Fibroblast of peridontal ligament (primary cell): ENCODE measurements around the gene JAK1.
A peak's percentile ranks its signal among the peaks of the same experiment; 100 is the strongest.
"Not testable (repeated sequence)": the region's sequence is repeated elsewhere in the genome, so short reads cannot be mapped to it uniquely, and the experiment has no call there.

Source experiments
- DNase-seq: peaks from one replicate; pipeline ENCODE4 v3.0.0-alpha.2; 2010; ENCODE audit errors: extremely low read depth

The JAK1 gene

DNA sequence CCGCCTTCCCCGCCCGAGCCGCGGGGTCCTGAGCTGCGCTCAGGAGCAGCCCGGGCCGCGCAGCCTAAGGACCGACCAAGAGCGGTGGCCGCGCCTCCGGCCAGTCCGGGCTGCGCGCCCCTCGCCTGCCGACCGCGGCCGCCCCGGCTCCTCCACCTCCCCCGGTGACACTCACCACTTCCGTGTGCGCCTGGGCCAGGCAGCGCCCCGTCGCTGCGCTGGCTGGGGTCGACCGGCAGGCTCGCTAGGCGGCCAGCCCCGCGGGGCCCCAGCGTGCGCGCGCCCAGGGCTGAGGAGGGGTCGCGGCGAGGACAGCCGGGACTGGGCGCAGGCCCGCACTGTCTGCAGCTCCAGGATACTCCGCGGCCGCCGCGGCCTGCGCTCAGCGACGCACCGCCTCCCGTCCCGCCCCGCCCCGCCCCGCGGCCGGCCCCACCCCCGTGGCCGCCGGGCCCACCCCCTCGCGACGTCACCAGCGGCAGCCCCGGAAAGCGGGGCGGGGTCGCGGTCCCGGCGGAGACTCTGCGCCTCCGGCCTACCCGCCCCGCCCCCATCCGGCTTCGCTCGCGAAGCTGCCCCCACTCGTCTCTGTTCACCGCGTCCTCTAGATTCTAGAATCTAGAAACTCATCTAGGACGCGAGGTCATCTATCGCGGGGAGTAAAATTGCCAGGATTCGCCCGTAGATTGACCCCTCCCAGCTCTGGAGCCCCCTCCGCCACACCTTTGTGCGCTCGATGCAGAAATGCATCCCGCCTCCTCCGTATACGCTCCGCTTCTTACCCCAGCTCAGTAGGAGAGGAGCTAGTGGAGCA lies at the start of gene JAK1:
Gene JAK1, minus strand, starts transcription at position 392 of the 814 bp plus-strand sequence. CDS start 80,285 bp downstream, outside the sequence.
- DNase-seq, result peak; percentile 55

- DNase-seq, result no peak
Observed at GRCh38 chr1:65014321-65014720, 48.0 kb upstream of the JAK1 start.

DNA sequence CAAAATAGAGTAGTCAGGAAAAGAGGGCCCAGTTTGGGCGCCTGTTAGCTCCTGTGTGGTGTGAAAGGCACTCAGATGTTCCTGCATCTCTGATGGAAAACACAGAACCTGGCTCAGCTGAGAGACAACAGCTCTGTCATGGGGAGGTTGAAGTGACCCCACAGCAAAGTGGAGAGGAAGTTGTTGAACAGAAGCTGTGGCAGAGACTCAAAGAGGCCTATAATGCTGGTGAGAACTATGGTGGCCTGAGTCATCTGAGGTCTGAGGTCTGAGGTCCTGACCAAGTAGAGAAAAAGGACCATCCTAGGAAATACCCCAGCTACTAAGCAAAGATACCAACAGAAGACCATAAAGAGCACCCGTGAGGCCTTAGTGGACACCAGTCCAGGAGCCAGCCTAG lies 45.6 kb upstream of the JAK1 start:
- DNase-seq, result no peak

DNA sequence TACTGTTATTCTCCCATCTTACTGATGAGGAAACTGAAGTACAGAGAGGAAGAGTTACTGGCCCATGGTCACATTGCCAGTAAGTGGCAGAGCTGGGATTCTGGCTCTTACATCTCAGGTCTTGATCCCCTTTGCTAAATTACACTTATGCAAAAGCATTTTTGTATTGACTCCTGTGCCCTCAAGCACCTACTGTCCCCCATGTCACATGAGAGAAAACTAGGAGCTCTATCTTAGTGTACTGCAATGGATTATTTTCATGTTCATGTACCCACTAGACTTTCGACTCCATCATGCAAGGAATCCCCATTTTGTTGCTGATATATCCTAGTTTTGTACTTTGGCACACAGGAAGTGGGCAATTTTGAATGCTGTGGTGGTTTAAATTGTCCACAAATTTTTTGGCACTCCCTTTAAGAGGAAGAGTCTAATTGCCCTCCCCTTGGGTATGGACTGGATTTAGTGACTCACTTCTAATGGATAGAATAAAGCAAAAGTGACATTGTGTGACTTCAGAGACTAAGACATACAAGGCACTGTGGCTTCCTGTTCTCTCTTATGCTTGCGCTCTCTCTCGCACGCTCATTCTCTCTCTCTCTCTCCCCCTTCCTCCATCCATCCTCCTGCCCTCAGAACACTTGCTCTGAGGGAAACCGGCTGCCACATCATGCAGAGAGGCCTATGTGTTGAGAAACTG lies 43.5 kb upstream of the JAK1 start:
- DNase-seq, result no peak

GRCh38 chr1:65009176-65009575 lies 42.8 kb upstream of the JAK1 start:
- no peak for DNase-seq

- DNase-seq, result no peak
Observed at GRCh38 chr1:65006806-65007205, 40.5 kb upstream of the JAK1 start.

DNA sequence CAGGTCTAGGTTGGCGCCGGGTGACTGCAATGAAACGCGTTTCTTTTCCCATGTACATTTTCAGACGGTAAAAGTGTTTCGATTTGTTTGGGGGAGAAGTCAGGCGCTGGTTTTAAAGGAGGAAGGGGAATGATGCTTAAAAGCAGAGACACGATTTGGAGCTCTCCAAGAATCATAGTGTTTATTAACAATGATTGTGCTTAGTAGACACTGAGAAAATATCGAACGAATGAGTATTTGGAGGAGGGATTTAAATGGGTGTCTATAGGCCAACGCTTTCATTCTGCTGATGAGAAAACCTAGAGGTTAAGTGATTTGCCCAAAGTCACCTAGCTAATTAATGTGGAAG lies 36.9 kb upstream of the JAK1 start:
- DNase-seq, result no peak

- DNase-seq, result peak; percentile 76
Observed at GRCh38 chr1:65002508-65003315, 36.4 kb upstream of the JAK1 start.

- DNase-seq, result no peak
Observed at GRCh38 chr1:65002156-65002507, 35.8 kb upstream of the JAK1 start.

GRCh38 chr1:65001231-65001792 lies 35.0 kb upstream of the JAK1 start:
- DNase-seq, result no peak

- DNase-seq, result not testable (repeated sequence)
Observed at GRCh38 chr1:64998425-64998948, 32.1 kb upstream of the JAK1 start.

DNA sequence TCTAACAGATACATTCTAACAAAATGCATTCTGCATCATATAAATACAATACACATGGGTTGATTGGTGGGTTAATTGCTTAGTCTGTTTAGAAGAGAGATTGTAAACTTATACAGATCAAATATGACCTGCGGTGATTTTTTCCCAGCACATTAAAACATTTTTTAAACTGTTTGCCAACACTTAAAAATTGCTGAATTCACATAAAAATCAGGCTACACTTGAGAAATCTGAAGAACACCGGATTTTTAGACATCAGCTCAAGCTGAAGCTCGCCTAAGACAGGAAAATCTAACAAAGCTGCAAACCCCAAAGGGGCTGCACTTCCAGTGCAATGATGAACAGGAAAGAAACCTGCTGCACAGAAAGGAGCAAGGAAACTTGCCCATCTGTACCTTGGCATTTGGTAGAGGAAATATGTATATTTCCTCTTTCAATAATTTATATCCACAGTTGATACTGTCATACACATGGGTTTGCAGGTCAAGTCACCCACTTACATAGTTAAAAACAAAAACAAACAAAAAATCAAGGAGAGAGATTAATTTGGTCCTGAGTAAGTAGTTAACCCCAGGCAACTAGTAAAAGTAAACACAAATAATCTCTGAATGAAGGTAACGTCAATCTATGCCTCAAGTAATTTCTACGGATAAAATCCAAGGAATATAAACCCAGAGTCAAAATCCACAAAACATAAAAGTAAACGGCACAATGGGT lies 30.4 kb upstream of the JAK1 start:
- DNase-seq, result no peak

DNA sequence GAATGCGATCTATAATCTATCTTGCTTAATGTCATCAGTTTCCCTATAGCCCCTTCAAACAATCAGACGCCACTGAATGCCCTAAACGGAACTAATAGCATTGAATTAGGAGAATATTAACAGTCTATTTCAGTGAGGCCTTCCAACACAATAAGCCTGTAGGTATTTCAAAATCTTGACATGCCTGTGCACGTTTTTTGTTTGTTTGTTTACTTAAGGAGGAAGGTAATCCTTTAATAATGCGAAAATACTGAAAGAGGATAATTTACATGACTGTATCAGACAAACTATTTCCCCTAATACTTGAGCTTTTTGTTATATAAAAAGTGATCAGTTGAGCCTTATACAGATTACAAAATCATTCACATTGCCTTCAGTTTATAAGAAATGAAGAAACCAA lies 29.0 kb upstream of the JAK1 start:
- no peak for DNase-seq

DNA sequence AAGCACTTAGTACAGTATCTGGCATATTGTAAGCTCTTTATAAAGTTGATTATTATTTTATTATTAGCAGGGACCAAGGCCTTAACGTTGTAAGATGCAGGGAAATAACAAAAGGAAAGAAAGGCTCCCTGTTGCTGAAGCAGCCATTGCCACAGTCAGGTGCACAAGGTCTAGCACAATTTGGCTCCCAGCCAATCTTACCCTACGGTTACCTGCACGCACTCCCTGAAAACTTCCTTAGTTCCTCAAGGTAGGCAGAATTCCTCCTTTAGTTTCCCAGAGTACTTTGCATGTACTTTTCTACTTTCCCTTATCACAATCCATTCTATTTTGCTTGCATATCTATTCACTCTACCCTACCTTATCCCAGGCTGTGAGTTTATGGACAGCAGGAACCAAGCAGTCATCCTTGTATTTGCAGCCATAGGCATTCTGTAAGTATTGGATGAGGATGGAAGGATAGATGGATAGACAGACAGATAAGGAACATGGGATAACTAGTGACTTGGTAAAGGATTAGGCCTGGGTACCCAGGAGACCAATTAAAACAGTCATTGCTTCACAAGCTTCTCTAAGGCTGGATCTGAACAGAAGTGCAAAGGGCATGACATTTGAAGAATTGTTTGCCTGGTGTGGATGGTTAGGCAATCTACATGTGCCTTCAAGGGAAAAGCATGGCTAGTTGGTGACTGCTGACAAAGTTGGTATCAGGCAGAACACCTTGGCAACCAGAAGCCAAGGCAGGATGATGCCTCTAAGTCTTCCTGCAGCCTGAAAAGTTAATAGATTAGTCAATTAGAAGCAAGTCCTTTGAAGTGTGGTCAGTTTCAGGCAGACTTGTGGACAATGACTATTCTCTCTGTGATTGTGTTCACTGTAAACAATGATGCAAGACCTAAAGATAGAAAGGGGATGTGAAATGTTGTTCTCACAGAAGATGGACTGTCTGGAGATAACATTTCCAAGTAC lies 20.8 kb upstream of the JAK1 start:
- DNase-seq, result peak; percentile 10

- no peak for DNase-seq
Observed at GRCh38 chr1:64984737-64985136, 18.4 kb upstream of the JAK1 start.

- DNase-seq, result no peak
Observed at GRCh38 chr1:64984106-64984505, 17.8 kb upstream of the JAK1 start.

DNA sequence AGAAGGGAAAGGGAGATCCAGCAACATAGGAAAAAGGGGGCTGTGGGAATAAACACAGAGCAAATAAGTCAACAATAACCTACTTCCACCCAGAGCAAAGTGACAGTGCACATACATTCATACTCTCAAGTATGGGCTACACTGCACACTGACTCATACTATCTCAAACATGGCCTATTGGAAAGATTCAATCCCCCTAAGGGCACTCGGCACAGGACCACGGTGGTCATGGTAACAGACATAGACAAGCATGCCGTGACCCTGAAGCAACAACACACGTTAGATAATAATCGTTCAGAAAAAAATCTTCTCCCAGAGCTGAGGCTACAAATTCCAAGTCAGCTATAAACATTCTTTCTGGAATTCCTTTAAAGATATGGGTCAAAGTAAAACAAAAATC lies 16.8 kb upstream of the JAK1 start:
- DNase-seq, result peak; percentile 69

- DNase-seq, result no peak
Observed at GRCh38 chr1:64981601-64982533, 15.5 kb upstream of the JAK1 start.
